ENCODE data around the gene COL18A1.

GRCh38 chr21:45508607-45509565, 103.9 kb downstream of the COL18A1 start:
- TF ChIP-seq CHD2 (IDR thresholded peaks at IDR 0.05; ENCODE audit: low read depth, low read length) = no peak
- no peak for TF ChIP-seq FOXJ2 (tag; IDR thresholded peaks at IDR 0.05)
- no peak for TF ChIP-seq ZBTB43 (CRISPR knock-in tag; IDR thresholded peaks at IDR 0.05)
